A204.1 (cell line): ENCODE results near the gene CPLANE2.
"Not testable (repeated sequence)": the region's sequence is repeated elsewhere in the genome, so short reads cannot be mapped to it uniquely, and the experiment has no call there.

Experiments used
- FAIRE-seq: peaks from 2 replicates; lab custom pipeline; 2012; peaks lifted over from hg19 to GRCh38; lab: Jason Lieb, UNC

CPLANE2 gene

GRCh38 chr1:16229976-16230740 lies 6.8 kb downstream of the CPLANE2 start:
- FAIRE-seq = no peak

- no peak for FAIRE-seq
These were observed 10.3 kb downstream of the CPLANE2 start for GRCh38 chr1:16226490-16227179.

GRCh38 chr1:16226129-16226489 lies 10.9 kb downstream of the CPLANE2 start:
- FAIRE-seq = no peak

GRCh38 chr1:16224472-16224871 lies 12.5 kb downstream of the CPLANE2 start:
- FAIRE-seq = no peak

- FAIRE-seq = not testable (repeated sequence)
These were observed 14.3 kb downstream of the CPLANE2 start for GRCh38 chr1:16222716-16223115.

- no peak for FAIRE-seq
These were observed 15.5 kb downstream of the CPLANE2 start for GRCh38 chr1:16221499-16221898.

- FAIRE-seq = no peak
These were observed 16.9 kb downstream of the CPLANE2 start for GRCh38 chr1:16219968-16220500.

- FAIRE-seq = no peak
These were observed 18.3 kb downstream of the CPLANE2 start for GRCh38 chr1:16218674-16219071.

- no peak for FAIRE-seq
These were observed 18.8 kb downstream of the CPLANE2 start for GRCh38 chr1:16218014-16218673.

- no peak for FAIRE-seq
These were observed 19.8 kb downstream of the CPLANE2 start for GRCh38 chr1:16217061-16217785.

- FAIRE-seq = no peak
These were observed 20.9 kb downstream of the CPLANE2 start for GRCh38 chr1:16215882-16216753.

- not testable (repeated sequence) for FAIRE-seq
These were observed 21.7 kb downstream of the CPLANE2 start for GRCh38 chr1:16215240-16215639.

- not testable (repeated sequence) for FAIRE-seq
These were observed 23.4 kb downstream of the CPLANE2 start for GRCh38 chr1:16213544-16213943.

GRCh38 chr1:16213013-16213412 lies 24.0 kb downstream of the CPLANE2 start:
- no peak for FAIRE-seq

- FAIRE-seq = no peak
These were observed 24.6 kb downstream of the CPLANE2 start, which contains the start of gene ARHGEF19 for GRCh38 chr1:16212251-16212961. Gene ARHGEF19, minus strand, starts transcription at chr1:16212652. Its CDS starts 3,598 bp downstream, at chr1:16209054.

- FAIRE-seq = no peak
These were observed 25.2 kb downstream of the CPLANE2 start for GRCh38 chr1:16211824-16212223.

GRCh38 chr1:16210581-16210980 lies 26.4 kb downstream of the CPLANE2 start:
- no peak for FAIRE-seq

- FAIRE-seq = no peak
These were observed 27.1 kb downstream of the CPLANE2 start for GRCh38 chr1:16209847-16210407.

GRCh38 chr1:16209132-16209846 lies 27.7 kb downstream of the CPLANE2 start:
- FAIRE-seq = no peak
